Umbilical cord (tissue), 2 donors: Measurements from ENCODE around the gene RASA2. TPM values are rescaled to one million over a fixed set of nuclear protein-coding genes. Genes with fewer than 3 reads are reported as not detected.
"Not testable (repeated sequence)": the region's sequence is repeated elsewhere in the genome, so short reads cannot be mapped to it uniquely, and the experiment has no call there.

Experiments
- DNase-seq: peaks from one replicate; pipeline ENCODE4 v3.0.0-alpha.2; 2015; ENCODE audit warnings: low spot score
- total RNA-seq: library from RNA; depleted of rRNA; stranded (reverse); fragments of >200 nt; gene quantifications from one replicate; pipeline ENCODE4 v1.2.3, GENCODE V29; 2014; ENCODE audit warnings: low replicate concordance; ENCODE audit not compliant: insufficient read depth

The RASA2 gene
- total RNA-seq, 1 donor from 2014 or later = 16.9 TPM

DNA sequence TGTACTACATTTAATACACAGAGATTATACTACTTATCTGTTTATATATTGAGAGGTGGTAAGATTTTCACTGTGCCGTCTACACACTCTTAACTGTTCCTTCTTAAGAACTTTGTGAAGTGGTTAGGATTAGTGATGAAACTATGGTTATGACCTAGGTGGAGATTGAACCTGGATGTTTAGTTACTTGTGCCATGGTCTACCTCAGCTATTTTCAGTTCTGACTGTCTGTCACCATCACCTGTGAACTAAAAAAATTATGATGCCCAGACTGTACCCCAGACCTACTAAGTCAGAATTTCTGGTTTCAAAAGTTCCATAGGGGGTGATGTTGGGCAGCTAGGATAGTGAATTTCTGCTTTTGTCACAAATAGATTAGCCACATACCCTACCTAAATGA, 6.4 kb downstream of the RASA2 start:
- no peak for DNase-seq

DNA sequence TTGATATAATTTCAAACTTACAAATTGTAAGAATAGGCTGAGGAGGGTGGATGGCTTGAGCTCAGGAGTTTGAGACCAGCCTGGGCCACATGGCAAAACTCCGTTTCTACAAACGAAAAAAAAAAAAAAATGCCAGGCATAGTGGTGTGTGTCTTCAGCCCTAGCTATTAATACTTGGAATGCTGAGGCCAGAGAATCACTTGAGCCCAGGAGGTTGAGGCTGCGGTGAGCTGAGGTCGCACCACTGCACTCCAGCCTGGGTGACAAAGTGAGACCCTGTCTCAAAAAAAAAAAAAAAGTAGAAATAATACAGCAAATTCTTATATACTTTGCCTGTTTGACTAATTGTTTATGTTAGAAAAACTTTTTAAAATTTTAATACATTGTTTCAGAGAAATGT, 10.8 kb downstream of the RASA2 start:
- DNase-seq = not testable (repeated sequence)

DNA sequence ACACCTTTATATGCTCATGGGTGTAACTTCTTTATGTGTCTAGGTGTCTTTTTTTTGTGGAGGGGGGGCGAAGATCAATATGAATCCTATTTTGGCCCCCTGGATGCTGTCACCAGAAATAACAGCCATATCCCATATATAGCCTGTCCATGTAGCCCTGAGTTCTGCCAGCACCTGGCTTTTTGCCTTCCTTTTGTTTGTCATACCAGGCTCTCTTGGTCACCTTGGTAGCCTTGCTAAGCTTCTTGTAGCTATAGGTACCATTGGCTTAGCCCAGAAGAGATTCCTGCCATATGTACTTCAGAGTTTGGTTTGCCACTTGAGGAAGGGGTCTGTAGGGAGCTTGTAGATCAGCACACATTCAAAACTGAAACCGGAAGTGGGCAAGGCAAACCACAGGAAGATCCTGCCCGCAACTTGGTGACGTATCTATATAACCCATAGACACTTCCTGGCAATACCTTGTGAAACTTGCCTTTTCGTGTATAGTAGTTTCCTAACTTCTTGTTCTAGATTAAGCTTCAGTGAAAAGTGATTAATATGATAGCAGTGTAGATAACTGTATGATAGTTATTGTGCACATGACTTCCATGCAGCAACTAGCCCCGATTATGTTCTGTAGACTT, 11.9 kb downstream of the RASA2 start:
- peak; percentile 13 for DNase-seq

DNA sequence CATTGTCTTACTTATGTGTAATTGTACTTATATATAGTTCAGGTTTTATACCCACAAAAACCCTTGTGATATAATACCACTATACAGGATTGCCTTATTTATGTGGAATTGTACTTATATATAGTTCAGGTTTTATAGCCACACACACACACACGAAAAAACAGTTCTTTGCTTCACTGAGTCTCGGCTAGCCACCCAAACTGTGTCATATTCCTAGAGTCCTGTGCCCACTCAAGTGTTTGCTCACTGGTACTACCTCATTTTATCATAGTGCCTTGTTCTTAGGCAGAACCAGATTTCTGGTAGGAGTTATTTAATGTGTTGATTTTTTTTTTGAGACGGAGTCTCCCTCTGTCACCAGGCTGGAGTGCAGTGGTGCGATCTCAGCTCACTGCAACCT, 12.5 kb downstream of the RASA2 start:
- DNase-seq = no peak

DNA sequence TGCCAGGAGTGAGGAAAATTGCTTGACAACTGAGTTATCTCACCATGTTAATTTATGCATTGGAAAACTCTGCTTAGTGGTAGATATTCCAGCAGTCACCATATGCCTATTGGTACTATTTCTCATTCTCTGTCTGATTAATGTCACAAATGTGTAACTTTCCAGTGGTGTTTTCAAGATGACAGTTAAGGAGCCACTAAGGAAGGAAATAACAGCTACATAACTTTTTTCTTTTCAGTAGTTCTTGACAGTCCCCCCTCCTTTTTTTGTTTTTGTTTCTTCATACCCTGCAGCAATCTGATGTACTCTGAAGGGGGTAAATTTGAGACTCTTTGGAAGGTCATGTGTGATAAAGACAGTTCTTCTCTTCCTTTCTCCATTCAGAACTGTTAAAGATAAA, 13.1 kb downstream of the RASA2 start:
- no peak for DNase-seq

DNA sequence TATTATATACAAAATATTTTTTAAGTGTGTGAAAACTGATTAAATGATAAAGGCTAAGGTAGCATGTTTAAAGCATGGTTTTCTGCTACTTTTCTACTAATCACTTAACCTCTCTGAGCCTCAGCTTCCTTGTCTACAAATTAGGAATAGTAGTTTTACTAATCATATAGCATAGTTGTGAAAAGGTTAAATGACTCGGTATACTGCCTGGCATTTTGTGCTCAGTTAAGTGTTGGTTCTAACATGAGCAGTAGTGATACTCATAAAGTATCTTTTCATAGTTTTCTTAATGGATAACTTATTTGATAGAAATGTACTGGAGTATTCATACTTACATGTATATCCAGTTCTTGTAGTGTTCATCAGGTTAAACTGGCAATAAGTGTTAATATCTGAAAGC, 13.6 kb downstream of the RASA2 start:
- DNase-seq = no peak

DNA sequence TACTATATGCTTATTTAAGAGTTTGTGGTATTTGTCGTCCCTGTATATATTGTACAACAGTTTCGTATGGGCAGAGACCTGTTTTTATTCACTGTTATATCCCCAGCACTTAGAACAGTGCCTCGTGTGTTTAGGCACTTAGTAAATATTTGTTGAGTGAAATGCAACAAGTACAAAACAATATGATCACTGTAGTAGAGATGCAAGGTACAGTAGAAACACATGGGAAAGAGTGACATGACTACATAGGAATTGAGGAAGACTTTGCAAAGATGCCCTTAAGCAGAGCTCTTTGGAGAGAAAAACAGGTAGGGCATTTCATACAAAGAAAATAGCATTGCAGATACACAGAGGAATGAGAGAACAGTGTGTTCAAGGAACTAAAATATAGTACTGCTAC, 18.3 kb downstream of the RASA2 start:
- DNase-seq = no peak

DNA sequence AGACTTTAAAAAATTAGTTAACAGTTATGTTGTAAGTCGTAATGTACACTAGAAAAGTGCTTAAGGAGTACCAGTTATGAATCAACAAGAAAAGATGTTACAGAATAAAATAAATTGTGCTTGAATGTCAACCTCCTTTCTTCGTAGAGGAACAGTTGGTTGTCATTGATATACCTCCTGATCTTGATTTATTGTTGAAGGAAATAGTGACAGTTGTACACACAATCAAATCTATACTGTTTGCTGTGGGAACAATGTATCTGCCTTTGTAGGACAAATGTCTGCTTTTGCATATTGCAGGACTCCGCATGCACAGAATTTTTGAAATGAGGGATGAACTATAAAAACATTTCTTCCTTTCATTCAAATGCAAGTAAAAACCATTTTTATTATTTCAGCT, 19.2 kb downstream of the RASA2 start:
- DNase-seq = no peak

DNA sequence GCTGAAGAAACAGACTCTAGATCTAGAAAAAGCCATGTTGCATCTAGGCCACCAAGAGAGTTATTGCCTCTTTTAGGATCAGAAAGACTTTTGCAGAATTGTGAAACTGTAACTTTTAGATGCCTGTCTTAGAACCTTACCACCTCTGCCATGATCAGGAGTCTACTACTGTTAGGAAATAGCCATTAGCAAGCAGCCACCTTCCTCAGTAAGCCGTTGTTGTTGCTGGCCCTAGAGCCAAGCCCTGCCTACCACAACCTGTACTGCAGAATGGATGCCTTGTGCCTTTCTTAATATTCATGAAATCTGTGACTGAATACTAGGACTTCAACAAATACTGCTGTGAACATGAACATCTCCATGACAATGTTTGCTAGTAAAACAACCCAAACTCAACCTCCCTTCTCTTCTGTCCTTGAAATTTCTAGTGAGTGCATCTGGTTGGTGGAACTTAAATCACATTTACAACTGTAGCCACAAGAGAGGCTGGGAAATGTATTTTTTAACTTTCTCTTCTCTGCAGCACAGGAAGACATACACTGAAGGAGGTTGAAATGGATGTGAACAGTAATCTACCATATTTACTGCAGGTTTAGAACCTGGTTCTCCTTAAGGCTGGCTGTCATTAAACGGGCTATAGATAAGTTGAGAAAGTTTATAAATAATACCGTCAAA, 20.7 kb downstream of the RASA2 start:
- no peak for DNase-seq

DNA sequence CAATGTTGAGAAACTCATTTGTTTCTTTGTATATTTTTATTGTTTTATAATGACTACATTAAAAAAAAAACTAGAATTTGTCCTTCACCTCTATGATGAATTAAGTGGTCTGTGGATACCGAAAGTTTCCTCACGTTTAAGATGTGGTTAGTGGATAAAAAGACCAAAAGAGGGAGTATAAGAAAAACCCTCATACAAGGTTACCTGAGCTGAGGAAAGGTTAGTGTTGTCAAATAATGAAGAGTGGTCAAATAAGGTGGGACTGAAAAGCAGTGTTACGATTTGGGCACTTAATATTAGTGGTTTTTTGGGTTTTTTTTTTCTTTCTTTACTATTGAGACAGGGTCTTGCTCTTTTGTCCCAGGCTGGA, 21.2 kb downstream of the RASA2 start:
- DNase-seq = no peak

DNA sequence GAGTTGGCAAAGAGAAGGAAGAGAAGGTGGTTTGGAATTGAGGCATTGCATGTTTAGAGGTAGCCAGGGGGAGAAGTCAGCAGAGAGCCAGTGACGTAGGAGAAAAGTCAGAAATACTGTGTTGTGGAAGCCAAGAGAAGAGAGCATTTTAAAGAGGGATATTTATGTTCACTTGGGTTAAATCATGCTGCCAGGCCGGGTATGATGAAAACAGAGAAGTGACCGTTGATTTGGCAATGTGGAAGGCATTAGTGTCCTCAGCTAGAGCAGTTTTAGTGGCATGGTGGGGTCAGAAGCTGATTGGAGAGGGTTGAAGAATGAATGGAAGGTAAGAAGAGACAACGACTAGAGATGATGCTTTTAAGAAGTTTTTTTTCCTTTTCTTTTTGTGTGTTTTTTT, 24.5 kb downstream of the RASA2 start:
- DNase-seq = no peak

DNA sequence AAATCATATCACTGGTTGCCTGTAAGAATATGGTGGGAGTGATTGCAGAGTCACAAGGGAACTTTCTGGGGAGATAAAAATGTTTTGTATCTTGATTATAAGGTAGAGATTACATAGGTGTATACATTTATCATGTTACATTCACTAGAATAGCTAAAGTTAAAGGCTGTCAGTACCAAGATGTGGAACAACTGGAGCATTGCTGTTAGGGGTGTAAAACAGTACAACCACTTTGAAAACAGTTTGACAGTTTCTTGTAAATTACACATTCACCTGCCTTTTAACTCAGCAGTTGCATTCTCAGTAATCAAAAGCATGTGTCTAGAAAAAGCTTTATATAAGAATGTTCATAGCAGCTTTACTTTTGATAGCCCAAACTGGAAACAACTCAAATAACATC, 27.6 kb downstream of the RASA2 start:
- DNase-seq = no peak

DNA sequence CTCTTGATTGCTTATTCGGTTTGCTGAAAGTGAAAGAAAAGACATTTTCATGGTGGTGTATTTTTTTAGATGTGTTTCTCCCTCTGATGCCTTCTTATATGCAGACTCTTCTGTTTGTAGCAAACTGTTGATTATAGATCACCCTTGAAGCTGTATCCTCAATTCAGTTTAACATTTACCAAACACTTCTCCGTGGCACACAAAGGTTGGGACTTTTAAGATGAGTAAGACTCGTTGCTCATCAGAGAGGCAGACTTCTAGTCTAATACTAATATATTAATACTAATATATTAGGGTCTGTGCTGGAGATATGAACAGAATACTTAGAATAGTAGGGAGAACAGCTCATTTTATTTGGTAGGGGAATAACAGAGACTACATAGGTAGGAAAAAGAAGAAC, 32.8 kb downstream of the RASA2 start:
- no peak for DNase-seq

DNA sequence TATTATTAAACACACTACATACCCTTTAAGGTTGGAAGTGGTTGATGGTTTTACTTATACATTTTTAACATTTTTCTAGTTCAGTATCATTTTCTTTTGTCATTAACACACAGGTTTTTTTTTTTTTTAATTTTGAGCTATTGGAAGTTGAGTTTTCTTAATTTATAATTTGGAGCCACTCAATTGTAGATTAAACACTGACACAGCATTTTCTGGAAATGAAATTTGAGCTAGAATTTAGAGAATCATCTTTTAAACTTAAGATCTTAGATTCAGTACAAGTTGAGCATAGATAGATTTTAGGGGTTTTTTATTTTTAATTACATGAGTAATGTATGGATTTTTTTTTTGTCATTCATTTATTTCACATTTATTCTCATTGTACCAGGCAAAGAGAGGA, 35.0 kb downstream of the RASA2 start:
- no peak for DNase-seq

DNA sequence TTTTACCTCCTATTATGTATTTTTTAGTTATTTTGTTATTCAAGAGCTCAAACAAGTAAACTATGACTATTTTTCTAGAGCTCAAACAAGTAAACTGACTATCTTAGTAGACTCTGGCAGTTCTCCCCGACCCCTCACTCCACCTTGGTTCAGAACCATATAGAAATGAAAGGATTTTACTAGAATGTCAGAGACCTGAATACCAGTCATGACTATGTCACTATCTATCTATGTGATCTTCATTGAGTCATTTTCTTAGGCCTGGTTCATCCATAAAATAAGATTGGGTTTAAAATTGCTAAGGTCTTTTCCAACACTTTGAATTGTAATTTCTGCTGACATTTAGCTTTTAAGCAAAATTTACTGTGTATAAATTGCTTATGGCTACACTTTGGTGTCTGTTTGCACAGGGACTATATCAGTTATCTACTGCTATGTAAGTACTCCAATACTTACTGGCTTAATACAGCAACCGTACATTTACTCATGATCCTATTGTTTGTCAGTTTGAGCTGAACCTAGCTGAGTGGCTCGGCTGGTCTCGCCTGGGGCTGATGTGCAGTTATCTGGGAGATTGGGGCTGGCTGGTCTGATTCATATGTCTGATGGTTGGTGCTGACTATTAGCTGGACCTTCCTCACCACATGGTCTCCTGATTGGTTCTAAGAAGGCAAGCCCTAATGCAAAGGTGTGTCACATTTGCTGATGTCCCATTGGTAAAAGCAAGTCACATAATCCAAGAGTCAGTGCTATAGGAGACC, 37.0 kb downstream of the RASA2 start:
- DNase-seq = no peak

DNA sequence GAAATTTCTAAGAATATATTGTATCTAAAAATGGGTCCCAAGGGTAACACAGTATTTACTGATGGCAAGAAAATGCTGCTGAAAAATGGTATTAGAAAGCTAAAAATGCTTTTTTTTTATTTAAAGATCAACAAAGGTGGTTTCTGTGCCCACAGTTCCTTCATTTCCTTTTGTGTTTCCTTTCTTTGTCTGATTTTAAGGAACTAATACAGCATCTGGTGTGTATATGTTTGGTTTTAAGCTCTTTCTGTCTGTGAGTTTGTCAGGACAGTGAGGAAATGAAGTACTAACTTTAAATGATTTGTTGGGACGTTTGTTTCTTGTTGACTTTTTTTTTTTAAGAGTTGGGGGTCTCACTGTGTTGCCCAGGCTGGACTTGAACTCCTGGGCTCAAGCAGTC, 38.2 kb downstream of the RASA2 start:
- no peak for DNase-seq

DNA sequence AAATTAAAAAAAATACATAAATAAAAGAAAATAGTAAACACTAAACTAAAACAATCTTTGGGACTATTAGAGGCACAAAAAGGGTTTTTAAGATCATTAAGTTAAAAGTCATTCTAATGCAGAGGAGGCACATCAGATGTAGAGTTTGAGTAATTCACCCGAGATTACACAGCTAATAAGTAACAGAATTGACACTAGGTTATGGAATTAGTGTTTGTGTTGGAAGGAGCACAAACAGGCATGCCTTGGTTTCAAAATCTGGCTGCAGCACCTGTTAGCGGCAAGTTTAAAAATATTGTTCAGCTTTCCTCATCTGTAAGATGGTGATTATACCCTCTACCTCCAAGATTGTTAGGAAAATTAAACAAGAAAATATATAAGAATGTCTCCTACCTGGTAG, 39.0 kb downstream of the RASA2 start:
- no peak for DNase-seq

DNA sequence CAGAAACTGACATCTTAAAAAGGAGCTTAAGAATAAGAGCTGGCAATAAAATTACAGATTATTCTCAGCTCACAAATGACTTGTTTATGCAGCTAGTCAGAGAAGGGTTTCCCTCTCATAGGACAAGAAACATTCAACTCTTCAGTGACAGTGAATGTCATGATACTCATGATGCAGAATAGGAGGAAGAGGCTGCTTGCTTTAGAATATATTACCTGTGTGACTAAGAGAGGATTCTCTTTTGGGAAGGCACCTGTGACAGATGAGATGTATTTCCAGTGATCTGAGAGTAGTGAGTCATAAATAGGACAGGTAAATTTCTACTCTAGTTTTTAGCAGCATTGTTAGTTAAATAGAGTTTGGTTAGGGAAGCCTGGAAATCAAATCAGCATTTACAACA, 39.9 kb downstream of the RASA2 start:
- DNase-seq = no peak

DNA sequence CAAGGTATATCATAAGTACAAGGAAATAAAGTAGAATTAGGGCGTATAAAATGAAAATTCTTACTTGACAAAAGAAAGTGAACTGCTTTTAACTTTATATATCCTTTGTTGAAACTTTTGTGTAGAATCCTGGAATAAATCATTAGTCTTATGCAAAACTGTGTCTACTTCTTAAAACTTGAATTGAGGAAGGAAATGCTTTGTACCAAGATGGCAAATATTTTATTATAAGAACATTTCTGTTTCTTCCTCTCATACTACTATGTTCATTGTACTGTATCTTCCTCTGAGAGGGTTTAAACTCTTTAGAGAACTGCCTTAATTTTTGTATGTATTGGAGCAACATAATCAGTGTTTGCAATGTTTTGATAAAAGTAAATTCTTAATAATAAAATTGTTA, 42.0 kb downstream of the RASA2 start:
- no peak for DNase-seq

DNA sequence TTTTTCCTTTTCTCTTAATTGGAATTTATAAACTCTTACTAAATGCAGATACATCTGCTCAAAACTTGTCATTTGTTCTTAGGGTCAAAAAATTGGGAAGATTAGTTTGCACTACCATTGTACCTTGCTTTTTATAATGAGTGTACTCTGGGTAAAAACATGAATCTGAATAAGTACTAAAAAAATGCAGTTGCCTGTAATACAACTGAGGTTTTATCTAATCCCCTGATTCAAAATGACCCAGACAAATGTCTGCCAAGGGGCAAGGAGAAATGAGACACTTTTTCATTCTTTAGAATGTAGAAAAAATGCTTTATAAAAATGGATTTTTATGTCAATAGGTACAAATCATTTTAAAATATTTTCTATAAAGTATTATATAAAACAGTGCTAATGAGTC, 42.4 kb downstream of the RASA2 start:
- no peak for DNase-seq

DNA sequence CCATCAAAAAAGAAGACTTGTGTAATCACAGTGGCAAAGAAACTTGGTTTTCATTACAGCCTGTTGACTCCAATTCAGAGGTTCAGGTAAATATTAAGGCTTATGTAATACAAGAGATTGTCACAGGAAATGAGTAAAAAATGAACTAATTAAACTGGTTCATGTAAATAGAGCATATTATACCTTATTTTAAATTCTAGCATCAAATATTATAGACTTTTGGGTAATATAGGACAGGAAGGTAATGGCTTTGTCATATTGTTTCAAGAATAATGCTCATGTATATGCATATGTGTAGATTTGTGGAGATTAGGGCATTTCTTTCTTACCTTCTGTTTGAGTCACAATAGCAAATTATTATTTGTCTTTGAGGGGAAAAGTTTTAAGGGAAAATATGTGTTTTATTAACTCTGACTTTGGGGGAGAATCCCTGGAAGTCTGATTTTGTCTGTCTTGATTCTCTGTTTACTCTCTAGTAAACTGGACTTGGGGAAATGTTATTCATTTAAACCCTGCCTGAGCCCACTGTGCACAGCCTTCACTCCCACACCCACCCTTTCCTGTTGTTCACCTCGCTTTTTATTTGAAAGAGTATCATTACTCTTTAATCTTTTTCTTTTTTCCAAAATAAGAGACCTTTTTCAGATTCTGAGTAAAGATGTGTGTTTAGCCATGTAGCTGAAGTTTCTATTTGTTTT, 43.0 kb downstream of the RASA2 start:
- no peak for DNase-seq

DNA sequence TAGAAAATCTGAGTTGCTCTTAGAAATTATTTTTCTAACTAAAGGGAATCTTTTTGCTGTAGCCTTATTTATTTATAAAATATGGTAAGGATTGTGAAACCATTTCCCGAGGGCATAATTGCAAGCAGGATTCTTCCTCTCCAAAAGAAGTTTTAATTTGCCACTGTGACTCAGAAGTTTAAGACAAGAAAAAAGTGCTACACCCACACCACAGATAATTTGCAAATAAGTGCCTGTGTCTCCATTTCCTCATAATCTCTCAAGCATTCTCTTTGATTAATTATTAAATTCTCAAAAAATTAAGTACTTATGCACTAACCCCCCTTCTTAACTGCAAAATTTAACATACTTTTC, 43.6 kb downstream of the RASA2 start:
- no peak for DNase-seq

DNA sequence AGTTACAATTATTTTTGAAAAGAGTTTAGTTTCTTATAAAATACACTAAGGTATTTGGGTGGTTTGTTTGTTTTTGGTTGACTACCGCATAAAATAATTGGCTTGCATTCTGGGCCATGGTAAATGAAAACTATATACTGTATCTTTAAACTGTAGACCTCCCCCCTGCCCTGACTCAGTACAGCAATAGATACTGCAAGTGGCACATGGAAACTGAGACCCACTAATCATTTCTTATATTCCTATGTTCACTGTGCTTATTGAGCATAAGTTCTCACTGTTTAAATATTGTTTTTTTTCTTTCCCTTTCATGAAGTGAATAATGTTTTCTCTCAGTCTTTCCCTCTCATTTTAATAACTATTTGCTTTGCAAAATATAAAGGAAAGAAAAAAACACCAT, 45.8 kb downstream of the RASA2 start:
- no peak for DNase-seq
